NB4 (cell line): Measurements from ENCODE around the gene XYLT1.

ENCODE experiments used
- CTCF ChIP-seq: IDR thresholded peaks from one replicate; pipeline ENCODE4 v1.5.1; 2012; ENCODE audit warnings: low read depth, low read length
- MAX ChIP-seq: IDR thresholded peaks from 2 replicates; pipeline ENCODE4 v1.6.1; 2011; ENCODE audit warnings: low read depth, low read length
- POLR2A ChIP-seq: IDR thresholded peaks from 2 replicates; pipeline ENCODE4 v1.6.1; 2011; ENCODE audit warnings: mild to moderate bottlenecking; ENCODE audit not compliant: insufficient read length; ENCODE audit errors: extremely low read depth

DNA sequence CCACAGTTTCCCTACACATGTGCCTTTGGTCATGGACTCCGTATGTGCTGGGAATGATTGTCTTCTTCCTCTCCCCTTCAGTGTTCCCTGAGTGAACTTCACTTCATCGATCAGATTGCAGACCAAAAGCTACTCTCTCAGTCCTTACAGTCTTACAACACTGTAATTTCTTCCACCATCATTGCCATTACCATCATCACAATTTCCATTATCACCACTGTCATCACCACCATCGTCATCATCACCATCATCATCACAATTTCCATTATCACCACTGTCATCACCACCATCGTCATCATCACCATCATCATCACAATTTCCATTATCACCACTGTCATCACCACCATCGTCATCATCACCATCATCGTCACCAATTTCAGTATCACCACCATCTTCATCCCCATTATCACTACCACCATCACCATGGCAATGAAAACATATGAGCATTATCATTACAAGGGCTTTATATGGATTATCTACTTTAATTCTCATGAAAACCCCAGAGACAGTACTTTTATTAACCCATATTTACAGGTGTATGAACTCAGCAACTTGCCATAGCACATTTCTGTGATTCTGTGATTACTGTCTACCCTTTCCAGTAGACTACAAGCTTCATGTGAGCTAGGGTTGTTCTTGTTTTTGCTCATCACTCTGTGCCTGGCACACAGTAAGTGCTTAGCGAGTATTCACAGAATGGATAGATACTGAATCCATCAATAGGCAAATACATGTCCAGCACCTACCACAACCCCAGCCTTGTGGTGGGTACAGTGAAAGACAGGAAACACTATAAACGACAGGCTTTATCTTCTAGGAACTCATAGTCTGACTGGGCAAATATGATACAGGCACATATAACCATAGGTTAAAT lies 327.0 kb downstream of the XYLT1 start:
- TF ChIP-seq CTCF (no peak), POLR2A (no peak), MAX (no peak)
